Endothelial cell of hepatic sinusoid (primary cell): ENCODE measurements around the gene KRTAP2-2.
"Not testable (repeated sequence)": the region's sequence is repeated elsewhere in the genome, so short reads cannot be mapped to it uniquely, and the experiment has no call there.

ENCODE experiments used
- in situ Hi-C: cut with HindIII; loops from 2 replicates; pipeline ENCODE4 v1.10.0; 2017; ENCODE audit warnings: low sequenced_read_pairs

Gene KRTAP2-2

DNA sequence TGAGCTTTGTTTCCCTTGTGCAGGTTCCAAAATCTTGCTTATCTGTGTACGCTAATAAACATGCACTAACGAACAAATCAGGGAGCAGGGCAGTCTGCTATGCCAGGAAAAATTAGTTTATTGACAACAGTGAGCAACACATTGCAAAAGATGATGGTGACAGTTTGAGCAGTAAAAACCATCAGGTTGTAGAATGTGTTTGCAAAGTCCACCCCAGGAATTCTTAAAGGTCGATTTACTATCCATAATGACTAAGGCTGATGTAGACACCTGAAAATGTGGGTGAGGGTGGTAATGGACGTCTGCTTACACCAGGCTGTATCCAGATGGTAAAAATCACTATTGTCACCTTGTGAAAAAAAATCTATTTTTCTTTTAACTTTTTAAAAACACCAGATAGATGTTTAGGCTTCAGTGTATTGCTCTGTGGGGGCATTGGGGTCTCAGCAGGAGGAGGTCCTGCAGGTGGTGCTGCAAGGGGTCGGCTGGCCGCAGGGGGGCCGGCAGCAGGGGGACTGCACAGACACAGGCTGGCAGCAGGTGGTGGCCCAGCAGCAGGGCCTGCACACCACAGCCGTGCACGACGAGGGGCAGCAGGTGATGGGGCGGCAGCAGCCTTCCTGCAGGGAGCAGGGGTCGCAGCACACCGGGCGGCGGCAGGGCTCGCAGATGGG, 10.1 kb upstream of the KRTAP2-2 start:
- in situ Hi-C loops = not testable (repeated sequence)

DNA sequence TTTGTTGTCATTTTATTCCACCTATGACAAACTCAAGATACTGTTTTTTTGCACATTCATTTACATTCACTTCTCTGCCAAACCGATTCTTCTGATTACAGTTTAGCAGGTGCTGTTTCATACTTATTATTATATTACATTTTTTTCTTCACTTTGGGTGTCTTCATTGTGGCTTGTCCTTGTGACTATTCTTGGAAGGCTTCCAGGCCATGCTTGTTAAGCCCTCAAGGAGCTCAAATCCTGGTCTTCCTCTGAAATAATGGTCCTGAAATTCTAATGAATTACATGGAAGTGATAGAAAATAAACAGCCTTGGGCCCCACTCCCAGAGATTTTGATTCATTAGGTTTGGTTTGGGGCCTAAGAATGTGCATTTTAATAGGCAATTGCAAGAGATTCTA, 9.3 kb upstream of the KRTAP2-2 start:
- in situ Hi-C loops = no loop called here

DNA sequence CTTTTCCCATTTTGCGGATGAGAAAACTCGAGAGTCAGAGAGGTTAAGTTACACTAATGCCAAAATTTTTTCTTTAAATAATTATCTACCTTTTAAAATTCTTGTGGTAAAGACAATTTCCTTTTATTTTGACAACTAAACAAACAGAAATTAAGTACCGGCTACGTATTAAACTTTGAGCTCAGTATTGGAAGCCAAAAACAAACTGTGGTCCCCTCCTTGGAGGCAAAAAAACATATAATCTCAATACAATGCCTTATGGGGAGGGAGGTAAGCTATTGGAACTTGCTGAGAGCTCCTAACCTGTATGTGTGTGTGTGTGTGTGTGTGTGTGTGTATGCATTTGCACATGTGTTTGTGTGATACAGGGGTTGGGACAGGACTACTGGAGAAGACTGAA, 8.4 kb upstream of the KRTAP2-2 start:
- in situ Hi-C loops = no loop called here

DNA sequence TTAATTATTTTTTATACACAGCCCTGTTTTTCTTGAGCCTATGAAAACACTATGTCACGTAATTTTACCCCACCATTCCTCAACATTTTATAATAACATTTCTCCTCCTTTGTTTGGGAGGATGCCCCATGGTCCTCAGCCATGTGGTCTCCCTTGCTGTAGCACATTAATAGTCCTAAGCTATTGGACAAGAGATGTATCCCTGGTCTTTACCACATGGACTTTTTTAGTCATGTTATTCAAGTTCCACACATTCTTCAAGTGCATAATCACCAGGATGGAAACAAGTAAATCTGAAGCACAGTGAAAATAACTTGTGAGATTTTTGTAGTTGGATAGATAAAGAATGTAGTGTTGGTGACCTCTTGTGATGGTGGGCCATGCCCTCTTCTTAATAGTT, 6.9 kb upstream of the KRTAP2-2 start:
- in situ Hi-C loops = no loop called here

DNA sequence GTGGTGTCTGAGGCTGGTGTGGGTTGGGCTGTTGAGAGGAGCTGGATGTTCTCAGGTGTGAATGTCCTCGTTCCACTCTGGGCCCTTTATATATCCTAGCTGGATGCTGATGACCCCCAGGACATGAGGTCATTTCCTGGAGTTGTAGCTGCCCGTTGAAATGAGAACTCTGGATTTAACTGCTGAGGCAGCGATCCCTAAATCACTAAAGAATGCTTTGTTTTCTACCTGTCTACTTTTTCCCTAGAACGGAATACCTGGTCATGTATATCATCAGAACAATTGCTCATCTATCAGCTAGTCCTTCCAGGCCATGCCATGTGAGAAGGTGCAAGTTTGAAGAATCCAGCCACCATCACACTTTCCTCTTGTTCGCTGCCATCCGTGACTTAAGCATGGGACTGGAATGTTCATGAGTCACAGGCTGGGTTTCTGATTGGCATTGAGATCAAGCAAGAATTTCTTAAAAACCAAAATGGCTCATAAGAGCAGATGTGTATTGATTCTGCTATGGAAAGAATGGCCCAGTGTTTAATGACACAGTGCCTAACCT, 5.1 kb upstream of the KRTAP2-2 start, which contains the start of gene KRTAP2-3:
KRTAP2-3 (minus strand) TSS at position 63 of the 553 bp plus-strand sequence. CDS start 64 bp downstream, outside the sequence.
- in situ Hi-C loops = no loop called here

DNA sequence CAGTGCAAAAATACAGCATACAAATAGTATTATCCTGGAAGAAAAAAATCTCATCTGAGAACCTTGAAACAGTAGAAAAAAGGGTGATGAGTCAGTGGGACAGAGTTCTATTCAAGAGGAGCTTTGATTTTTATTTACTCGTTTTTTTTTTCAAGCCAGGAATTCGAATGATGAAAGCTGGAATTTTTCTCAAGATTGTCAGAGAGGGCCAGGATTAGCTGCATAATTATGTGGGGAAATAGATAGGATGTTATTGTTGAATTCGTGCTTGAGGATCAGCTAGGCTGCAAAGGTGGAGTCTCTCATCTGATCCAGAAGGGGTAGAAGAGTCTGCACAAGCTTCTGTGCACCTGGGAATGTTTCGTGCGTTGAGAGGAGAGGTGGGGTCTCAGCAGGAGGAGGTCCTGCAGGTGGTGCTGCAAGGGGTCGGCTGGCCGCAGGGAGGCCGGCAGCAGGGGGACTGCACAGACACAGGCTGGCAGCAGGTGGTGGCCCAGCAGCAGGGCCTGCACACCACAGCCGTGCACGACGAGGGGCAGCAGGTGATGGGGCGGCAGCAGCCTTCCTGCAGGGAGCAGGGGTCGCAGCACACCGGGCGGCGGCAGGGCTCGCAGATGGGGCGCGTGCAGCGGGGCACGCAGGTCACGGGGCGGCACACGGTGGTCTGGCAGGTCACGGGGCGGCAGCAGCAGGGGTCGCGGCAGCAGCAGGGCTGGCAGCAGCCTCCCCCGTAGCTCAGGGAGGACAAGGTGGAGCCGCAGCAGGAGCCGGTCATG, 4.4 kb upstream of the KRTAP2-2 start:
- in situ Hi-C loops = not testable (repeated sequence)

DNA sequence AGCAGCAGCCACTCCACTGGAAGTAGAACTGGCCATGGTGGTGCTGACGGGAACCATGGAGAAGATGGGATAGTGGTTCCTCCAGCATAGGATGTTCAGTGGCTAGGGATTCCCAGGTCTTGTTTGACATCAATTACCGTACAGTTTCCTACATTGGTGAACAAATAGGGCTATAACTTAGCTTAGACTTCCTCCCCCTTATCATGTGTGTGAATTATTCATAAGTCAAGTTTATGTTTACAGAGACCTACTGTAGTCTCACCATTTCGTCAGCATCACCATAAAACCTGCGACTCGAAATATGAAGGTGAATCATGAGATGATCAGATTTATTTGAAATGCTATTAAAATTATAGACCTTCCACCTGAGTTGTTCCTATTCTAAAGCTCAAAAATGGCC, 3.7 kb upstream of the KRTAP2-2 start:
- in situ Hi-C loops = no loop called here

DNA sequence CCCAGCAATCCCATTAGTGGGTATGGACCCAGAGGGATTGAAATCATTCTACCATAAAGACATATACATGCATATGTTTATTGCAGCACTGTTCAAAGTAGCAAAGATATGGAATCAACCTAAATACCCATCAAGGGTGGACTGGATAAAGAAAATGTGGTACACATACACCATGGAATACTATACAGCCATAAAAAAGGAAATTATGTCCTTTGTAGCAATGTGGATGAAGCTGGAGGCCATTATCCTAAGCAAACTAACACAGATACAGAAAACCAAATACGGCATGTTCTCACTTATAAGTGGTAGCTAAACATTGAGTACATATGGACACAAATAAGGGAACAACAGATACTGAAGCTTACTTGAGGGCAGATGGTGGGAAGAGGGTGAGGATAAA, 2.5 kb upstream of the KRTAP2-2 start:
- in situ Hi-C loops = no loop called here

DNA sequence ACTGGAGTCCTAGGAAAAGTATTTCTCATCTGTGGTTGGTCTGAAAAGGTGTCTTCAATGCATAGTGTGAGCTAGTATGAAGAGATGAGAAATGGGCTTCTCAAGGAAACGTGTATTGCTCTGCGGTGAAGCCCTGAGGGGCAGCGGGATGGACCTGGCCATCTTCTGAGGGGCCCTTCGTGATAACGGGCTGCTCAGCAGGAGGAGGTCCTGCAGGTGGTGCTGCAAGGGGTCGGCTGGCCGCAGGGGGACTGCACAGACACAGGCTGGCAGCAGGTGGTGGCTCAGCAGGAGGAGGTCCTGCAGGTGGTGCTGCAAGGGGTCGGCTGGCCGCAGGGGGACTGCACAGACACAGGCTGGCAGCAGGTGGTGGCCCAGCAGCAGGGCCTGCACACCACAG, 474 bp downstream of the KRTAP2-2 start:
- in situ Hi-C loops = not testable (repeated sequence)

DNA sequence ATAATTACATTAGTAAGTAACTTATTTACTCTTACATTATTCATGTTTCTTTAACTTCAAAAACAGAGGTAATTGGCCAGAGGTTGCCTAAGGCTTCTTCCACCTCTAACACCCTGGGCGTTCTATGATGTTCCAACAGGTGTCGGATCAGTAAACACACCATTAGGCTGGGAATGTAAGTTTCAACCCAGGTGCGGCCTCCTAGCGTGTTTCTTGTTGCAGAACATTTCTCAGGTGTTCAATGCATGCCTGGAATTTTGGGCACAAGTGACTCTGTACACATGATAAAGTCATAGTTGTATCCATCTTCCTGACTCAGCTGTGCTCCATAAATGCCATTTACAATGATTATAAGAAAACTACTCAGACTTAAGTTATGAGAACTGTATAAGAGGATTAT, 1.0 kb downstream of the KRTAP2-2 start:
- in situ Hi-C loops = no loop called here

DNA sequence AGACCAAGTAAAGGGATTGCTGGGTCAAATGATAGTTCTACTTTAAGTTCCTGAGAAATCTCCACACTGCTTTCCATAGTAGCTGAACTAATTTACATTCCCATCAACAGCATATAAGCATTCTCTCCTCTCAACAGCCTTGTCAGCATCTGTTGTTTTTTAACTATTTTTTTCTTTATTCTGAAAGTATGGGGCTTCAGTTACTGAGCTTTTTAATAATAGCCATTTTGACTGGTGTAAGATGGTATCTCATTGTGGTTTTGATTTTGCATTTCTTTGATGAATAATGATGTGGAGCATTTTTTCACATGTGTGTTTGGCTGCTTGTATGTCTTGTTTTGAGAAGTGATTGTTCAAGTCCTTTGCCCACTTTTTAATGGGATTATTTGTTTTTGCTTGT, 2.5 kb downstream of the KRTAP2-2 start:
- in situ Hi-C loops = no loop called here

DNA sequence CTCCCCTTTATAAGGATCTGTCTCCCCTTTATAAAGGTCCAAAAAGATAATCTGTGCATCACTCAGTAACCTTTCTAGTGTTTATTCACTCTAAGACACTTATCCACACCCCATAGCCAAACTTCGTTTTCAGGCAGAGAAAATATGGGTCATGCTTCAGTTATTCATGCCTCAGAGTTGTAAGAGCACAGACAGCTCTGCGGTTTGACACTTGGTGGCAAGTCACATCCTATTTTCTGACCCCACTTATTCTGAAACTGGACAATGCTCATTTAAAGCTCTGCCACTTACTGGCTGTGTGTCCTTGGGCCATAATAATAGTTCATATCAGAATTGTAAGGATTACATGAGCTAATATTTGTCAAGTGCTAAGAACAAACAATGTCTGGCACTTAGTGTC, 5.9 kb downstream of the KRTAP2-2 start:
- in situ Hi-C loops = no loop called here

DNA sequence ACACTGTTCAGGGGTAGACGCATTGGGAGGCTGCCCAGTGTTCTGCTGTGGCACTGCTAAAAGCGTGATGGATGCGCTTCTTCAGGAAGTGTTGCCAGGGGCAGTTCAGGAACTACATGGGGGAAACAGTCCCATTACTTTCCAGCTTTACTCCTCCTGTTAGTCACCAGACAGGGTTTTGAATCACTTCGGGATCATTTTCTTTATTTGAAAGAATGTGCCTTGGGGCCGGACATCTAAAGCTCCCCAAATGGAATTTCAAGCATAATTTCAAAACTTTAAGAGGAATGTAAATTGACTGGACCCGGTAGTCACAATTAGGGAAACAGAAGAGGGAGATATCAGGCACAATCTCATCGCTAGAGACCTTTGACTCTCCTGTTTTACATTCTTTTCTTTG, 6.6 kb downstream of the KRTAP2-2 start:
- in situ Hi-C loops = no loop called here

DNA sequence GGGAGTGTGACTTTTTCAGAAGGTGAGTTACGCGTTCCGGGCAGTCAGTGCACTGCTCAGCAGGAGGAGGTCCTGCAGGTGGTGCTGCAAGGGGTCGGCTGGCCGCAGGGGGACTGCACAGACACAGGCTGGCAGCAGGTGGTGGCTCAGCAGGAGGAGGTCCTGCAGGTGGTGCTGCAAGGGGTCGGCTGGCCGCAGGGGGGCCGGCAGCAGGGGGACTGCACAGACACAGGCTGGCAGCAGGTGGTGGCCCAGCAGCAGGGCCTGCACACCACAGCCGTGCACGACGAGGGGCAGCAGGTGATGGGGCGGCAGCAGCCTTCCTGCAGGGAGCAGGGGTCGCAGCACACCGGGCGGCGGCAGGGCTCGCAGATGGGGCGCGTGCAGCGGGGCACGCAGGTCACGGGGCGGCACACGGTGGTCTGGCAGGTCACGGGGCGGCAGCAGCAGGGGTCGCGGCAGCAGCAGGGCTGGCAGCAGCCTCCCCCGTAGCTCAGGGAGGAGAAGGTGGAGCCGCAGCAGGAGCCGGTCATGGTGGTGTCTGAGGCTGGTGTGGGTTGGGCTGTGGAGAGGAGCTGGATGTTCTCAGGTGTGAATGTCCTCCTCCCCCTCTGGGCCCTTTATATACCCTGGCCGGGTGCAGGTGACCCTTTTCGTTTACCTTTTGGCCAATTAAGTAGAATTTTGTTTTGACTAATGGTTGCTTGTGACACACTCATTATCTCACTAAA, 8.1 kb downstream of the KRTAP2-2 start, which contains the start of gene KRTAP2-1:
KRTAP2-1 (minus strand) TSS at position 582 of the 731 bp plus-strand sequence; CDS start at position 533, 49 bp downstream.
- in situ Hi-C loops = not testable (repeated sequence)

DNA sequence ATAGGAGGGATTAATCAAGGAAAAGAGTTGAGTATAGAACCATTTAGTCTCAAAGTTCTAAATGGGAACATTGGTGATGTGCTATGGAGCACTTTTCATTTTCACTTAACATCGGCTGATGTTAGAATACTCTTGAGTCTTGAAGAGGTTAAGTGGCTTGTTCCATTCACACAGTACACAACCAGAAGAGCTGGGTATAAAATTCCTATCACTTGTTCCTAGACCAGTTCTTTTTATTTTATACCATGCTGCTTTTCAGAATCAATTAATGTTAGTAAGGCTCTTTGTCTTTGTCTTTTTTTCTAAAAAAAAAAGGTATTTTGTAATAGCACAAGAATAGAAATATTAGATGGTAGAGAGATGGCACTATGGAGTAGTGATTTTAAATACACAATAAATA, 12.1 kb downstream of the KRTAP2-2 start:
- in situ Hi-C loops = no loop called here

DNA sequence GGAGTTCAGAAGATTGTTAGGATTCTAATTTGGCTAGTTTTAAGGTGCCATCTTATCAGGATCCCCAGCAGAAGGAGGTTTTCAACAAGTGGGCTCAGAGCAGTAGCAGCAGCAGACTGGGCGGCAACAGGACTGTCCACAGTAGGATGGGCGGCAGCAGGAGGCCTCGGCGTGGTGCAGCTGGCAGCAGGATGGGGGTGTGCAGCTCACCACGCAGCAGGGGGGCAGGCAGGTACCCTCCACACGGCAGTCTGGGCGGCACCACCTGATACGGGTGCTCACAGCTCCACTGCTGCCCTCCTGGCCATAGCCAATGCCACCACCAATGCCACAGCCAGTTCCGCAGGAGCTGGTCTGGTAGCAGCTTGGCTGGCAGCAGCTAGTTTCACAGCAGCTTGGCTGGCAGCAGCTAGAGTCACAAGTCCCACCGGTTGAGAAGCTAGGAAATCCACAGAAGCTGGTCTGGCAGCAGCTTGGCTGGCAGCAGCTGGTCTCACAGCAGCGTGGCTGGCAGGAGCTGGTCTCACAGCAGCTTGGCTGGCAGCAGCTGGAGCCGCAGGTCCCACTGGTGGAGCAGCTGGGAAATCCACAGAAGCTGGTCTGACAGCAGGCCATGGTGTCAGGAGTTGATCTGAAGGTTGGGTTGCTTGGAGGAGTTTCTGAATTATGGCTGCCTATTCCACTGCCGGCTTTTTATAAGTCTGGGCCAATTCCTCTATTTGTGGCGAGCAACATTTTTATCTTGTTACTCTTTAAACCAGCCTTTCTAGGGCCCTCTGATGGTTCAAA, 14.1 kb downstream of the KRTAP2-2 start, which contains the start of gene KRTAP1-1:
KRTAP1-1 (minus strand) TSS at position 668 of the 789 bp plus-strand sequence; CDS start at position 615, 53 bp downstream.
- in situ Hi-C loops = not testable (repeated sequence)

DNA sequence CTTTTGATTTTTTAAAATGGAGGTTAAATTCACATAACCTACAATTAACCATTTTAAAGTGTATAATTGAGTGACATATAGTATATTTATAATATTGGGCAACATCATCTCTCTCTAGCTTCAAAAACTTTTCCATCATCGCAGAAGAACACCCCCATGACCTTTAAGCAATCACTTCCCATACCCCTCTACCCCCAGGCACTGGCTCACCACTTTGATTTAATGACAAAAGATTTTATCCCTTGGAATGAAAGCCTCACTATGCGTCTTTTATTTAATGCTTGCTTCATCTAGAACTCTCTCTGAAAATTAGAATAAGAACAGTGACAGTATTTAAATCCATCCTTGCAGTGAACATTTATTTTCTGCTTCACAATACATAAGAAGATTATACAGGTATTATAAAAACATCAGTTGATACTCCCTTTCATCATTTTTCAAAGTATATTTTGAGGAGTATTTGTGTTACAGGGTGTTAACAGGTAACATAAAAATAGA, 17.1 kb downstream of the KRTAP2-2 start:
- in situ Hi-C loops = no loop called here

DNA sequence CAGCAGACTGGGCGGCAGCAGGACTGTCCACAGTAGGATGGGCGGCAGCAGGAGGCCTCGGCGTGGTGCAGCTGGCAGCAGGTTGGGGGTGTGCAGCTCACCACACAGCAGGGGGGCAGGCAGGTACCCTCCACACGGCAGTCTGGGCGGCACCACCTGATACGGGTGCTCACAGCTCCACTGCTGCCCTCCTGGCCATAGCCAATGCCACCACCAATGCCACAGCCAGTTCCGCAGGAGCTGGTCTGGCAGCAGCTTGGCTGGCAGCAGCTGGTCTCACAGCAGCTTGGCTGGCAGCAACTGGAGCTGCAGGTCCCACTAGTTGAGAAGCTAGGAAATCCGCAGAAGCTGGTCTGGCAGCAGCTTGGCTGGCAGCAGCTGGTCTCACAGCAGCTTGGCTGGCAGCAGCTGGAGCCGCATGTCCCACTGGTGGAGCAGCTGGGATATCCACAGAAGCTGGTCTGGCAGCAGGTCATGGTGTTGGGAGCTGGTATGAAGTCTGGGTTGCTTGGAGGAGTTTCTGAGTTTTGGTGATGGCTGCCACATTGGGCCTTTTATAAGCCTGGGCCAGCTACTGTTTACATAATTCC, 20.6 kb downstream of the KRTAP2-2 start, which contains the start of gene KRTAP1-3:
KRTAP1-3 (minus strand) TSS at position 529 of the 590 bp plus-strand sequence; CDS start at position 476, 53 bp downstream.
- in situ Hi-C loops = loop anchor here (5.0 kb wide), 1 partner anchor 37 kb away; the partner anchor contains the start of gene KRTAP3-2

DNA sequence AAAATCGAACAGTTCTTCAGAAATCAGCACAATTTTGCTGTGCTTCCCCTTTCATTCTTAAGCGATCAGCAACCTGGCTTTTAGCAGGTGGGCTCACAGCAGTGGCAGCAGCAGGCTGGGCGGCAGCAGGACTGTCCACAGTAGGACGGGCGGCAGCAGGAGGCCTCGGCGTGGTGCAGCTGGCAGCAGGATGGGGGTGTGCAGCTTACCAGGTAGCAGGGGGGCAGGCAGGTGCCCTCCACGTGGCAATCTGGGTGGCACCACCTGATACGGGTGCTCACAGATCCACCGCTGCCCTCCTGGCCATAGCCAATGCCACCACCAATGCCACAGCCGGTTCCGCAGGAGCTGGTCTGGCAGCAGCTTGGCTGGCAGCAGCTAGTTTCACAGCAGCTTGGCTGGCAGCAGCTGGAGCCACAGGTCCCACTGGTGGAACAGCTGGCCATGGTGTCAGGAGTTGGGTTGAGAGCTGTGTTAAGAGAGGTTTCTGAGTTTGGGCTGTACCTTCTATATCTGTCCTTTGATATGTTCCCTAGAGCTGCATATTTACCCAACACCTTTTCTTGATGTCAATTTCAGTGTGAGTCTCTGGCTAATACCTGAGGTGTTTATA, 25.3 kb downstream of the KRTAP2-2 start, which contains the start of gene KRTAP1-4:
KRTAP1-4 (minus strand) TSS at position 563 of the 613 bp plus-strand sequence; CDS start at position 446, 117 bp downstream.
- in situ Hi-C loops = loop anchor here (5.0 kb wide), 1 partner anchor 32 kb away; the partner anchor contains the start of gene KRTAP3-2
